Measurements from ENCODE around the gene AKT3.

The AKT3 gene

GRCh38 chr1:243770860-243771259 is 79.2 kb downstream of the AKT3 start:
- TF ChIP-seq POLR2AphosphoS5 (IDR thresholded peaks at IDR 0.05; ENCODE audit: low read depth, low read length) (no peak), SIN3A (IDR thresholded peaks at IDR 0.05; ENCODE audit: borderline replicate concordance, insufficient read depth, low read length) (no peak), TAF1 (IDR thresholded peaks at IDR 0.05; ENCODE audit: borderline replicate concordance, insufficient read depth, low read length) (no peak), FOXP2 (optimal IDR thresholded peaks at IDR 0.05; ENCODE audit: borderline replicate concordance, extremely low read depth, extremely low read length, insufficient read depth) (no peak), REST (IDR thresholded peaks at IDR 0.05; ENCODE audit: insufficient read depth in 1 of 2, low read depth in 2 of 2, low read length in 2 of 2) (no peak)

GRCh38 chr1:243765676-243766075 is 84.4 kb downstream of the AKT3 start:
- TF ChIP-seq POLR2AphosphoS5 (IDR thresholded peaks at IDR 0.05; ENCODE audit: low read depth, low read length) (no peak), REST (IDR thresholded peaks at IDR 0.05; ENCODE audit: insufficient read depth in 1 of 2, low read depth in 2 of 2, low read length in 2 of 2) (no peak), SIN3A (IDR thresholded peaks at IDR 0.05; ENCODE audit: borderline replicate concordance, insufficient read depth, low read length) (no peak), TAF1 (IDR thresholded peaks at IDR 0.05; ENCODE audit: borderline replicate concordance, insufficient read depth, low read length) (no peak)

GRCh38 chr1:243763806-243764205 is 86.2 kb downstream of the AKT3 start:
- TF ChIP-seq FOXP2 (optimal IDR thresholded peaks at IDR 0.05; ENCODE audit: borderline replicate concordance, extremely low read depth, extremely low read length, insufficient read depth) (no peak), SIN3A (IDR thresholded peaks at IDR 0.05; ENCODE audit: borderline replicate concordance, insufficient read depth, low read length) (no peak), REST (IDR thresholded peaks at IDR 0.05; ENCODE audit: insufficient read depth in 1 of 2, low read depth in 2 of 2, low read length in 2 of 2) (no peak), POLR2AphosphoS5 (IDR thresholded peaks at IDR 0.05; ENCODE audit: low read depth, low read length) (no peak), TAF1 (IDR thresholded peaks at IDR 0.05; ENCODE audit: borderline replicate concordance, insufficient read depth, low read length) (no peak)

- no peak for TF ChIP-seq TAF1 (IDR thresholded peaks at IDR 0.05; ENCODE audit: borderline replicate concordance, insufficient read depth, low read length)
- no peak for TF ChIP-seq FOXP2 (optimal IDR thresholded peaks at IDR 0.05; ENCODE audit: borderline replicate concordance, extremely low read depth, extremely low read length, insufficient read depth)
- TF ChIP-seq REST (IDR thresholded peaks at IDR 0.05; ENCODE audit: insufficient read depth in 1 of 2, low read depth in 2 of 2, low read length in 2 of 2) = no peak
- no peak for TF ChIP-seq POLR2AphosphoS5 (IDR thresholded peaks at IDR 0.05; ENCODE audit: low read depth, low read length)
- TF ChIP-seq SIN3A (IDR thresholded peaks at IDR 0.05; ENCODE audit: borderline replicate concordance, insufficient read depth, low read length) = no peak
Measured at GRCh38 chr1:243758647-243759046, 91.4 kb downstream of the AKT3 start.

- TF ChIP-seq POLR2AphosphoS5 (IDR thresholded peaks at IDR 0.05; ENCODE audit: low read depth, low read length) (no peak), REST (IDR thresholded peaks at IDR 0.05; ENCODE audit: insufficient read depth in 1 of 2, low read depth in 2 of 2, low read length in 2 of 2) (no peak), TAF1 (IDR thresholded peaks at IDR 0.05; ENCODE audit: borderline replicate concordance, insufficient read depth, low read length) (no peak), SIN3A (IDR thresholded peaks at IDR 0.05; ENCODE audit: borderline replicate concordance, insufficient read depth, low read length) (no peak), FOXP2 (optimal IDR thresholded peaks at IDR 0.05; ENCODE audit: borderline replicate concordance, extremely low read depth, extremely low read length, insufficient read depth) (no peak)
Measured at GRCh38 chr1:243756529-243756928, 93.5 kb downstream of the AKT3 start.
